Fibroblast of pulmonary artery (primary cell): ENCODE measurements around the gene RND3.

Source experiments
- DNase-seq: peaks from one replicate; pipeline ENCODE4 v3.0.0-alpha.2; 2010; ENCODE audit warnings: low read depth
- H3K4me3 ChIP-seq: replicated peaks from 2 replicates; pipeline ENCODE4 v1.5.1; 2011; ENCODE audit warnings: low read depth, mild to moderate bottlenecking, control low read depth, low read length, moderate library complexity
- CTCF ChIP-seq: IDR thresholded peaks from 2 replicates; pipeline ENCODE4 v1.5.1; 2011; ENCODE audit warnings: mild to moderate bottlenecking, control low read depth, low read length, inconsistent platforms; ENCODE audit errors: missing control alignments

Gene RND3

GRCh38 chr2:150471813-150472510 is 15.5 kb downstream of the RND3 start:
- no peak overlapping the region for H3K4me3 ChIP-seq
- no peak for TF ChIP-seq CTCF
- DNase-seq: no peak

GRCh38 chr2:150470435-150470834 is 17.0 kb downstream of the RND3 start:
- TF ChIP-seq CTCF: no peak
- DNase-seq: no peak
- no peak overlapping the region for H3K4me3 ChIP-seq

DNA sequence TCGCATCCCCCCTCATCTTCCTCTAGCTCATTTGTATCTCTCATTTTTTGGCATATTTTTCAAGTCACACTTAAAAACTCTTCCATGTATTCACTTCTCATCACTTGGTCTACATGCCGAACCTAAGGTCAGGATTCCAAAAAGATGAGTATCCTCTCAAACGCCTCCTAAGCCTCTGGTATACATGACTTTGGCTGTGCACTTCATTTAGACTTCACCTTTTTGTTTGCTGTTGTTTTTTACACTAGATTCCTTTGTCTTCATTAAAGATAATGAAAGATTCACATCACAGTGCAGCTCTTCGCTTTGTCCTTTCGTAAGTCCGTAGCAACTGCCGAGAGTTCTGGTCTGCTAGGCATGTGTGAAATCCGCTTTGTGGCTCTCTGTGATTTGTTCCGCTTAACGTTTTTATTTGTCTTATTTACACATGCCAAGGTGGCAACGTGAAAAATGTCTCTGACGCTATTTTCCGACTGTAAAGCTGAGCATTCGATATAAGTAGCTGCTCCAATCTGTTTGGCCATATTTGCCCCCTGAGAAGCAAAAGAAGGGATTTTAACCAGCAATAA is 17.7 kb downstream of the RND3 start:
- no peak for DNase-seq
- H3K4me3 ChIP-seq: no peak overlapping the region
- TF ChIP-seq CTCF: no peak

GRCh38 chr2:150468350-150468960 is 19.0 kb downstream of the RND3 start:
- H3K4me3 ChIP-seq: no peak overlapping the region
- TF ChIP-seq CTCF: no peak
- no peak for DNase-seq

GRCh38 chr2:150467621-150467963 is 19.9 kb downstream of the RND3 start:
- no peak for DNase-seq

GRCh38 chr2:150466741-150467620 is 20.5 kb downstream of the RND3 start:
- no peak overlapping the region for H3K4me3 ChIP-seq
- DNase-seq: peak; percentile 84
- TF ChIP-seq CTCF: no peak

More at GRCh38 chr2:150467621-150467963, 19.9 kb downstream of the RND3 start:
- no peak overlapping the region for H3K4me3 ChIP-seq
- TF ChIP-seq CTCF: no peak
